Pancreas (tissue), 10 donors: ENCODE results near the gene ARHGAP4. TPM values are rescaled to one million over a fixed set of nuclear protein-coding genes. Genes with fewer than 3 reads are reported as not detected.

Source experiments
- ATAC-seq, 4 donors: fragments of 200-7000 bp; cut with Tn5 transposase; one replicate each; pipeline versions ENCODE4 v1.8.0 to v1.9.1; 2020; ENCODE audit warnings: mild to moderate bottlenecking in 4 of 4, moderate library complexity in 4 of 4
- DNase-seq, 6 donors: peaks; one replicate each; pipeline ENCODE4 v3.0.0-alpha.2; 2020
- FAIRE-seq: peaks from 2 replicates; lab custom pipeline; 2012; peaks lifted over from hg19 to GRCh38; lab: Jason Lieb, UNC
- H3K27ac ChIP-seq, 4 donors: fragments of 200-600 bp; sonication (generic); 1 replicate in 3 of 4; 2 replicates in 1 of 4; pipeline versions ENCODE4 v1.5.0 to v1.8.0; 2020
- H3K27me3 ChIP-seq, 4 donors: fragments of 200-600 bp; one replicate each; pipeline ENCODE4 v1.8.0; 2021
- H3K36me3 ChIP-seq, 3 donors: fragments of 200-600 bp; sonication (generic) in 1 of 3; one replicate each; pipeline versions ENCODE4 v1.5.0 to v1.8.0; 2020 to 2021
- H3K4me1 ChIP-seq, 3 donors: fragments of 200-600 bp; one replicate each; pipeline ENCODE4 v1.8.0; 2021
- H3K4me3 ChIP-seq, 4 donors: fragments of 200-600 bp; sonication (generic) in 2 of 4; one replicate each; pipeline versions ENCODE4 v1.5.0 to v1.8.0; 2020 to 2021
- H3K9me3 ChIP-seq, 4 donors: fragments of 200-600 bp; one replicate each; pipeline ENCODE4 v1.8.0; 2021
- WGBS, 2 donors: extraction: QIAGEN DNeasy Blood & Tissue Kit; methylation state at CpG; one replicate each; pipeline ENCODE4 v1.1.7; 2013; 5-methylcytosine and 5-hydroxymethylcytosine counted together
- intact Hi-C, 3 donors: fragments of 100-400 bp; cut with DNase I; formaldehyde crosslinking; loops; one replicate each; pipeline versions ENCODE4 v1.11.1 to v1.14.2; 2022
- polyA plus RNA-seq, 2 donors: library from polyadenylated mRNA; stranded (reverse); fragments of 200-250 nt; gene quantifications; one replicate each; pipeline ENCODE4 v1.2.3, GENCODE V29; 2013
- total RNA-seq, 6 donors: library from RNA; stranded (reverse); fragmentation: NEBNext Ultra II Directional in 4 of 6; extraction: Animal tissue kit (Norgen Biotek cat#: 25700) in 4 of 6; gene quantifications; one replicate each; pipeline versions ENCODE4 v1.2.1 to v1.2.4, GENCODE V29; 2021 to 2023
- TF ChIP-seq, protein P1 (sequence below), 4 donors: fragments of 200-600 bp; sonication (generic) in 3 of 4; IDR thresholded peaks; one replicate each; pipeline versions ENCODE4 v1.5.0 to v1.8.0; 2021; ENCODE audit warnings: antibody characterized with exemption in 4 of 4
- donor health status: healthy with polysubstance abuse.
- donor health status: DM: no; HTN: no; CAD: no; lungs with moderate emphysema.
- donor health status: DM: no; HTN: no; CAD: no.
- donor health status: control.
- donor health status: control.
- donor health status: Bipolar disorder and iron deficiency.
- donor health status: DM: yes; HTN: yes; CAD: no.
- donor health status: DM: no; HTN: no; CAD: no.
- donor health status: DM: no; HTN: no; CAD: no.
- donor health status: DM: yes; HTN: yes; CAD: no.

Gene ARHGAP4
- total and polyA plus RNA-seq, 8 donors, result 1.9 to 71.7 (median 10.1) TPM

DNA sequence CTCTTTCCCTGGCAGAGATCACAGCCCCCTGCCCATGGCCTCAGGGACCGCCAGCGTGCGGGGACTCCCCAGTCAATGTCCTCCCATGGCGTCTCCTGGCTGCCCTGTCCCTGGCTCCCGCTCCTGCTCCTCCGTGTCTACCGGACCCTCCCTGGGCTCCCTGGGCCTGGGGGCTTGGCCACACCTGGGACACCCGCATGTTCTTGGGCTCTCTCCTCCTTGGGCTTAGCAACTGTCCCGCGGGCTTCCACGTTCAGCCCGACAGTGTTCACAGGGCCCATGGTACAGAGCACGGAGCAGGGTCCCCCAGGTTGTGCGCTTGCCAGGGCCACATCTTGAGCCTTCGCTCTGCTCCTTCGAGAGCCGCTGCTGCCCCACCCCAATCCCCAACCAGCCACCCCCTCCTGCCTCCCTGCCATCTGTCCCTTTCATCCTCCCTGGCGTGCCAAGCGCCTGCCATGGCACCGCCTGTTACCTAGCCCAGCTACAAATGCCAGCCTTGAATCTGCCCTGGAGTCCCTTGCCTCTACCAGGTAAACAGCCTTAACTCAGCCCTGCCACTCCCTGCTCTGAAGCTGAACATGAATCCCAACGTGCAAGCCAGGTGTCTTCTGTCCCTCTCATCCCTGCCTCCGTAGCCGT is 17.7 kb downstream of the ARHGAP4 start:
- no peak for ATAC-seq
- TF ChIP-seq, protein P1, sequence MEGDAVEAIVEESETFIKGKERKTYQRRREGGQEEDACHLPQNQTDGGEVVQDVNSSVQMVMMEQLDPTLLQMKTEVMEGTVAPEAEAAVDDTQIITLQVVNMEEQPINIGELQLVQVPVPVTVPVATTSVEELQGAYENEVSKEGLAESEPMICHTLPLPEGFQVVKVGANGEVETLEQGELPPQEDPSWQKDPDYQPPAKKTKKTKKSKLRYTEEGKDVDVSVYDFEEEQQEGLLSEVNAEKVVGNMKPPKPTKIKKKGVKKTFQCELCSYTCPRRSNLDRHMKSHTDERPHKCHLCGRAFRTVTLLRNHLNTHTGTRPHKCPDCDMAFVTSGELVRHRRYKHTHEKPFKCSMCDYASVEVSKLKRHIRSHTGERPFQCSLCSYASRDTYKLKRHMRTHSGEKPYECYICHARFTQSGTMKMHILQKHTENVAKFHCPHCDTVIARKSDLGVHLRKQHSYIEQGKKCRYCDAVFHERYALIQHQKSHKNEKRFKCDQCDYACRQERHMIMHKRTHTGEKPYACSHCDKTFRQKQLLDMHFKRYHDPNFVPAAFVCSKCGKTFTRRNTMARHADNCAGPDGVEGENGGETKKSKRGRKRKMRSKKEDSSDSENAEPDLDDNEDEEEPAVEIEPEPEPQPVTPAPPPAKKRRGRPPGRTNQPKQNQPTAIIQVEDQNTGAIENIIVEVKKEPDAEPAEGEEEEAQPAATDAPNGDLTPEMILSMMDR (IDR thresholded peaks at IDR 0.05), result no peak
- H3K27ac ChIP-seq, result no peak overlapping the region
- no peak overlapping the region for H3K4me3 ChIP-seq
- intact Hi-C loops, result no loop called here
- H3K36me3 ChIP-seq, result no peaks in the 10 kb centered on the region
- no peaks in the 10 kb centered on the region for H3K4me1 ChIP-seq
- DNase-seq, result peak in 1 of 6 donors; percentile 70
- peaks cover 0 to 11% (median 0%) of the 10 kb centered on the region in 4 donors for H3K27me3 ChIP-seq
- WGBS, 2 donors, result 77 to 80% methylated on average over 20 to 23 of the region's 23 CpGs
- FAIRE-seq, result no peak
- no peaks in the 10 kb centered on the region for H3K9me3 ChIP-seq

DNA sequence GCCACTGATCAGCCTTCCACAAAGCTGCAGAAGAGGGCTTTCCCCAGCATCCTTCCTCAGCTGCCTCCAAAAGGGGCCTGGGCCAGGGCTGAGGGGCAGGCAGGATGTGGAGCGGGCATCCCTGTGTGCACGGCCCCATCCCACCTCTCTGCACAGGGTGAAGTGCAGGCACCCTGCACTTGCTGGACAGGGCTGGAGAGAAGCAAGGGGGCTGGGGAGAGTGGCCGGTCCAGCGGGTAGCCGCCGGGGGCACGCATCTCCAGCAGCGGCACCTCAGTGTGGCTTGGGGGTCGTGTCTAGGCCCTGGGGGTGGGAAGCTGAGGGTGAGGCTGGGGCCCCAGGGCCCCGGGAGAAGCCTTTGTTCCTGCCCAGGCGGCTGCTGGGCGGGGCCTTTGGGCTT is 18.6 kb downstream of the ARHGAP4 start:
- TF ChIP-seq, protein P1 (IDR thresholded peaks at IDR 0.05), result no peak
- H3K36me3 ChIP-seq, result no peaks in the 10 kb centered on the region
- no peaks in the 10 kb centered on the region for H3K4me1 ChIP-seq
- FAIRE-seq, result no peak
- WGBS, 2 donors, result 70 to 74% methylated on average over 12 of the region's 12 CpGs
- H3K27me3 ChIP-seq, result peaks cover 0 to 11% (median 0%) of the 10 kb centered on the region in 4 donors
- ATAC-seq, result no peak
- no peak overlapping the region for H3K27ac ChIP-seq
- no peaks in the 10 kb centered on the region for H3K9me3 ChIP-seq
- H3K4me3 ChIP-seq, result no peak overlapping the region
- peak in 2 of 6 donors; percentile 55 to 58 for DNase-seq
- intact Hi-C loops, result no loop called here

DNA sequence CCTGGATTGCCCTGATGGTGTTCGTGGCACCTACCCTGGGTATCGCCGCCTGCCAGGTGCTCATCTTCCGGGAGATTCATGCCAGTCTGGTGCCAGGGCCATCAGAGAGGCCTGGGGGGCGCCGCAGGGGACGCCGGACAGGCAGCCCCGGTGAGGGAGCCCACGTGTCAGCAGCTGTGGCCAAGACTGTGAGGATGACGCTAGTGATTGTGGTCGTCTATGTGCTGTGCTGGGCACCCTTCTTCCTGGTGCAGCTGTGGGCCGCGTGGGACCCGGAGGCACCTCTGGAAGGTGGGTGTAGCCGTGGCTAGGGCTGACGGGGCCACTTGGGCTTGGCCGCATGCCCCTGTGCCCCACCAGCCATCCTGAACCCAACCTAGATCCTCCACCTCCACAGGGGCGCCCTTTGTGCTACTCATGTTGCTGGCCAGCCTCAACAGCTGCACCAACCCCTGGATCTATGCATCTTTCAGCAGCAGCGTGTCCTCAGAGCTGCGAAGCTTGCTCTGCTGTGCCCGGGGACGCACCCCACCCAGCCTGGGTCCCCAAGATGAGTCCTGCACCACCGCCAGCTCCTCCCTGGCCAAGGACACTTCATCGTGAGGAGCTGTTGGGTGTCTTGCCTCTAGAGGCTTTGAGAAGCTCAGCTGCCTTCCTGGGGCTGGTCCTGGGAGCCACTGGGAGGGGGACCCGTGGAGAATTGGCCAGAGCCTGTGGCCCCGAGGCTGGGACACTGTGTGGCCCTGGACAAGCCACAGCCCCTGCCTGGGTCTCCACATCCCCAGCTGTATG is 19.7 kb downstream of the ARHGAP4 start:
- no peaks in the 10 kb centered on the region for H3K9me3 ChIP-seq
- H3K27ac ChIP-seq, result no peak overlapping the region
- 55 to 72% methylated on average over 27 of the region's 27 CpGs for WGBS, 2 donors
- no peaks in the 10 kb centered on the region for H3K4me1 ChIP-seq
- H3K27me3 ChIP-seq, result peaks cover 0 to 6% (median 0%) of the 10 kb centered on the region in 4 donors
- DNase-seq (peak in 1 of 6 donors; percentile 62), FAIRE-seq (no peak), ATAC-seq (no peak)
- intact Hi-C loops, result no loop called here
- no peak overlapping the region for H3K4me3 ChIP-seq
- H3K36me3 ChIP-seq, result no peaks in the 10 kb centered on the region
- TF ChIP-seq, protein P1 (IDR thresholded peaks at IDR 0.05), result no peak

DNA sequence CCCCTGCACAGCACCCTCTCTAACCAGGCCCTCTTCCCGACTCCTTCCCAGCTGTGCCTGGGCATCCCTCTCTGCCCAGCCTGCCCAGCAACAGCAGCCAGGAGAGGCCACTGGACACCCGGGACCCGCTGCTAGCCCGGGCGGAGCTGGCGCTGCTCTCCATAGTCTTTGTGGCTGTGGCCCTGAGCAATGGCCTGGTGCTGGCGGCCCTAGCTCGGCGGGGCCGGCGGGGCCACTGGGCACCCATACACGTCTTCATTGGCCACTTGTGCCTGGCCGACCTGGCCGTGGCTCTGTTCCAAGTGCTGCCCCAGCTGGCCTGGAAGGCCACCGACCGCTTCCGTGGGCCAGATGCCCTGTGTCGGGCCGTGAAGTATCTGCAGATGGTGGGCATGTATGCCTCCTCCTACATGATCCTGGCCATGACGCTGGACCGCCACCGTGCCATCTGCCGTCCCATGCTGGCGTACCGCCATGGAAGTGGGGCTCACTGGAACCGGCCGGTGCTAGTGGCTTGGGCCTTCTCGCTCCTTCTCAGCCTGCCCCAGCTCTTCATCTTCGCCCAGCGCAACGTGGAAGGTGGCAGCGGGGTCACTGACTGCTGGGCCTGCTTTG is 20.5 kb downstream of the ARHGAP4 start:
- Histone ChIP-seq H3K27ac (no peak overlapping the region), H3K9me3 (no peaks in the 10 kb centered on the region), H3K4me1 (no peaks in the 10 kb centered on the region), H3K36me3 (no peaks in the 10 kb centered on the region), H3K4me3 (no peak overlapping the region), H3K27me3 (peaks cover 0 to 6% (median 0%) of the 10 kb centered on the region in 4 donors)
- FAIRE-seq, result no peak
- TF ChIP-seq, protein P1 (IDR thresholded peaks at IDR 0.05), result no peak
- intact Hi-C loops, result no loop called here
- DNase-seq, result peak in 2 of 6 donors; percentile 60 to 81
- ATAC-seq, result no peak
- 74 to 85% methylated on average over 32 of the region's 32 CpGs for WGBS, 2 donors
